ENCODE measurements around the gene ZFP36L1.

ZFP36L1 gene

DNA sequence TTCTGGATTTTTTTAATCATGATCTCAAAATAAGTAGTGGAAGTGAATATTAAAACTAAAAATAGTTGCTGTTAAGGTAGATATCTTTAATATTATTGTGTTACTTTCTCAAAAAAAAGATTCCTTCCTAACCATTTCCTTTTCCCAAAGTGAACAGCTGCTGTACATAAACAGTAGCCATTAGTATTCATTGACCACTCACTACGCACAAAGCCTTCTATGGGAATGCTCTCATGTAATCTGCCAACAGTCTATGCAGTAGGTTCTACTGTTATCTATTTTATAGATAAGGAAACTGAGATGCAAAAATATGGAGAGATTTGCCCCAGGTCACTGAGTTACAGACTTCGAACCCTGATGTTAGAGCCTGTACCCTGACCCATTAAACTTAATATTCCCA is 32.1 kb downstream of the ZFP36L1 start:
- H3K4me3 ChIP-seq = no peak overlapping the region
- TF ChIP-seq, protein P1, sequence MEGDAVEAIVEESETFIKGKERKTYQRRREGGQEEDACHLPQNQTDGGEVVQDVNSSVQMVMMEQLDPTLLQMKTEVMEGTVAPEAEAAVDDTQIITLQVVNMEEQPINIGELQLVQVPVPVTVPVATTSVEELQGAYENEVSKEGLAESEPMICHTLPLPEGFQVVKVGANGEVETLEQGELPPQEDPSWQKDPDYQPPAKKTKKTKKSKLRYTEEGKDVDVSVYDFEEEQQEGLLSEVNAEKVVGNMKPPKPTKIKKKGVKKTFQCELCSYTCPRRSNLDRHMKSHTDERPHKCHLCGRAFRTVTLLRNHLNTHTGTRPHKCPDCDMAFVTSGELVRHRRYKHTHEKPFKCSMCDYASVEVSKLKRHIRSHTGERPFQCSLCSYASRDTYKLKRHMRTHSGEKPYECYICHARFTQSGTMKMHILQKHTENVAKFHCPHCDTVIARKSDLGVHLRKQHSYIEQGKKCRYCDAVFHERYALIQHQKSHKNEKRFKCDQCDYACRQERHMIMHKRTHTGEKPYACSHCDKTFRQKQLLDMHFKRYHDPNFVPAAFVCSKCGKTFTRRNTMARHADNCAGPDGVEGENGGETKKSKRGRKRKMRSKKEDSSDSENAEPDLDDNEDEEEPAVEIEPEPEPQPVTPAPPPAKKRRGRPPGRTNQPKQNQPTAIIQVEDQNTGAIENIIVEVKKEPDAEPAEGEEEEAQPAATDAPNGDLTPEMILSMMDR (IDR thresholded peaks at IDR 0.05) = no peak
- no peaks in the 10 kb centered on the region for H3K27me3 ChIP-seq
- no peaks in the 10 kb centered on the region for H3K9me3 ChIP-seq
- intact Hi-C loops (cut with DNase I; ENCODE audit: low total_unique reads) = no loop called here
- peaks cover 0 to 30% (median 9%) of the 10 kb centered on the region in 4 donors for H3K4me1 ChIP-seq
- no peak for DNase-seq
- H3K27ac ChIP-seq = no peak overlapping the region
- no peaks in the 10 kb centered on the region for H3K36me3 ChIP-seq

DNA sequence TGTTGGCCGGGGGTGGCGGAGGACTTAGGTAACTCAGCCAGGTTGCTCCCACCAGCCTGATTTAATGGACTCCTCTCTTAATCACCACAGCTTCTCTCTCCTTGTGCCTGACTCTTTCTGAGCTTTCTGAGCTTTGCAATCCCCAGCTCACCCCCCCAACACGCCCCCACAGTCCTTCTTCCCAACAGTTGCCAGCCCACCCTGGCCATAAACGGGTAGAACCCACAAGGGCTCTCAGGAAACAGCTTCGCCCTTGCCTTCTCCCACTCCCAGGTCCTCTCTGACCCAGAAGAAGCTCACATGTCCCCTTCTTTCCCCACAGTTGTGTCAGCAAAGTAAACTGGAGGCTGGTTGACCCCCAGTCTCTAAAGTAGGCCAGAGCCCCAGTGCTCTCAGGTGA is 32.9 kb downstream of the ZFP36L1 start:
- Histone ChIP-seq H3K4me3 (no peak overlapping the region), H3K36me3 (no peaks in the 10 kb centered on the region), H3K27ac (no peak overlapping the region), H3K27me3 (no peaks in the 10 kb centered on the region), H3K4me1 (peaks cover 0 to 30% (median 9%) of the 10 kb centered on the region in 4 donors), H3K9me3 (no peaks in the 10 kb centered on the region)
- TF ChIP-seq, protein P1 (IDR thresholded peaks at IDR 0.05) = no peak
- DNase-seq = no peak
- intact Hi-C loops (cut with DNase I; ENCODE audit: low total_unique reads) = no loop called here

DNA sequence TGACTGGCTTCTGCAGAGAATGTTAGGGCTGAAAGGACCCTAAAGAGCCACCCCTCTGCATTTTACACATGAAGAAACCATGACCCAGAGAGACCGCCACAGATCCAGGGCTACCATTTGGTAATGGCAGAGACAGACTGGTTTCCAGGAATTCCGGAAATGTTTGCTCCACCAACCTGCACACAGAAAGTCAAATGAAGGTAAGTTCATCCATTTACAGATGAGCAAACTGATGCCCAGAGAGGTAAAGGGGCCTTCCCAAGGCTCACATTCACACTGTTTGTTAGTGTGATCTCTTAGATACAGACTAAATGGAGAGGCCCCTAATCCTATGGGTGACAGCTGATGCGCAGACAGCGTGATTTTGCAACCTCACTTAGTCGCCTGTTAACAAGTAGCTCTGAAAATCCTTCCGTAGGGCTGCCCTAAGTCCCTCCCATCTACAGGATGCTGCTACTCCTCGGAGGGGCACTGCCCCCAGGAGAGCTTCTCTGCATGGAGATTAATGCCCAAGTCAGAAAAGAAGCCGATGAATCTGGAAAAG is 33.8 kb downstream of the ZFP36L1 start:
- H3K36me3 ChIP-seq = no peaks in the 10 kb centered on the region
- TF ChIP-seq, protein P1 (IDR thresholded peaks at IDR 0.05) = no peak
- no peaks in the 10 kb centered on the region for H3K9me3 ChIP-seq
- peaks cover 0 to 30% (median 9%) of the 10 kb centered on the region in 4 donors for H3K4me1 ChIP-seq
- no peak for DNase-seq
- no peak overlapping the region for H3K27ac ChIP-seq
- H3K4me3 ChIP-seq = no peak overlapping the region
- H3K27me3 ChIP-seq = no peaks in the 10 kb centered on the region
- intact Hi-C loops (cut with DNase I; ENCODE audit: low total_unique reads) = no loop called here

DNA sequence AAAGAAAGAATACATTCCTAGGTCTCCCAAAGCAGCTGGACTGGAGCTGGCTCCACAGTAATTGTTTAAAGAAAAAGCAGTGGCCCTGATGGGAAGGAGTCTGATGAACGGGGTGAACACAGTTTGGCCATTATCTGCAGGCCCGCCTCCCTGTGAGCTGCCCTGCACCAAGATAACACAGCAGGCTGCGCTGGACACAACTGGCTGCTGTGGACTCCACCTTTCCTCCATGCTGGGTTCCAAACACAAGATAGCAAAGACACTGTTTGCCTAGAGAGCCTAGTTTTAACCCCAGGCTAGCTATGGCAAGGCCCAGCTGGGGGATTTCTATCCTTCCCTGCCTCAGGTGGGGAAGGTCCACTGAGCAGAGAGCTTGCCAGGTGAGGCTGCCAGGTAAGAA is 34.6 kb downstream of the ZFP36L1 start:
- Histone ChIP-seq H3K4me3 (no peak overlapping the region), H3K27me3 (no peaks in the 10 kb centered on the region), H3K9me3 (no peaks in the 10 kb centered on the region), H3K36me3 (no peaks in the 10 kb centered on the region), H3K27ac (no peak overlapping the region), H3K4me1 (peaks cover 0 to 24% (median 8%) of the 10 kb centered on the region in 4 donors)
- intact Hi-C loops (cut with DNase I; ENCODE audit: low total_unique reads) = no loop called here
- no peak for DNase-seq
- TF ChIP-seq, protein P1 (IDR thresholded peaks at IDR 0.05) = no peak

DNA sequence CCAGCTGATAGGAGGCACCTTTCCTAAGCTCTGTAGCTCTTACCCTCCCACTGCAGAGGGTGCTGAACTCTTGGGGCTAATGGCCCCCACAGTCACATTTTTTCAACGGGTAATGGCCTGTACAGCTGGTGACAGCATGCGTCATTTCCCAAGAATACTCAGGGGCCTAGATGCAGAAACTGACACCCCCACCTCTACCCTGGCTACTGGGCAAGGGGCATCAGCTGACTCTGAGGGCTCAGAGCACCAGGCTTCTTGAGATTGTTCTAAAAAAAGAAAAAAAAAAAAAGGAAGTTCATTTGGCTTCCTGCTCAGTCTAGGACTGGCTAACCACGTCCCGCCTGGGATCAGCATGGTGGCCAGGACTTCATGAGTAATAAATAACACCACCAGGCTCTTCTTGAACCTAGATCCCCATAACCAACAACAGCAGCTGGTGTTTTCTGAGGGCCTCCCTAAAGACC is 35.2 kb downstream of the ZFP36L1 start:
- no peaks in the 10 kb centered on the region for H3K9me3 ChIP-seq
- no peaks in the 10 kb centered on the region for H3K36me3 ChIP-seq
- no peak overlapping the region for H3K27ac ChIP-seq
- peaks cover 0 to 17% (median 1%) of the 10 kb centered on the region in 4 donors for H3K4me1 ChIP-seq
- DNase-seq = peak; percentile 55 to 75
- TF ChIP-seq, protein P1 (IDR thresholded peaks at IDR 0.05) = no peak
- no peak overlapping the region for H3K4me3 ChIP-seq
- H3K27me3 ChIP-seq = no peaks in the 10 kb centered on the region
- intact Hi-C loops (cut with DNase I; ENCODE audit: low total_unique reads) = no loop called here

DNA sequence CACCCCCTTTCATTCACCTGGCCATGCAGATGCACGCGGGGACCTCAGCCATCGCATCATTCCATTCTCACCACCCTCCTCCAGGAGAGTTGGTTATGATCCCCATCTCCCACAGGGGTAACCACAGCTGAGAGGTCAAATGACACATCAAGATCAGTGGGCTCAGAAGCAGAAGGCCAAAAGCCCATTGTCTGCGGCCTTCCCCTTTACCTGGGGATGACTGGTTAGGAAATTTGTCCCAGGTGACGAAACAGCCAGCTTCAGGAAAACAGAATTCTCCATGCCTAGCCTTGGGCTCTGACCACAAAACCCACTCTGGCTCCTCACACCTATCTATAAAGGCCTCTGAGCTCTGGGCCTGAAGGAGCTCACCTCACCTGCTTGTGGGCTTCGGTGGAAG is 36.1 kb downstream of the ZFP36L1 start:
- DNase-seq = no peak
- Histone ChIP-seq H3K27ac (no peak overlapping the region), H3K27me3 (no peaks in the 10 kb centered on the region), H3K4me3 (no peak overlapping the region), H3K4me1 (peaks cover 0 to 13% (median 0%) of the 10 kb centered on the region in 4 donors), H3K36me3 (no peaks in the 10 kb centered on the region), H3K9me3 (no peaks in the 10 kb centered on the region)
- intact Hi-C loops (cut with DNase I; ENCODE audit: low total_unique reads) = no loop called here
- TF ChIP-seq, protein P1 (IDR thresholded peaks at IDR 0.05) = no peak
